ENCODE measurements around the gene UBXN10.

GRCh38 chr1:20227704-20228103 lies 41.8 kb downstream of the UBXN10 start:
- TF ChIP-seq CTCF (IDR thresholded peaks at IDR 0.05) (no peak), ZFX (IDR thresholded peaks at IDR 0.05; ENCODE audit: borderline replicate concordance) (no peak)

Measured in 22Rv1 (cell line).